GM13976 (cell line): ENCODE data around the gene AGA.

Source experiments
- DNase-seq: peaks from one replicate; pipeline ENCODE4 v3.0.0; 2012; ENCODE audit warnings: low spot score
- in situ Hi-C: fragments of 300-500 bp; cut with MboI; formaldehyde crosslinking; loops from one replicate; pipeline ENCODE4 v1.12.0; 2022; ENCODE audit warnings: low sequenced_read_pairs, mixed read lengths, inconsistent platforms; ENCODE audit not compliant: unreplicated experiment
- TF ChIP-seq, protein P1 (sequence below): IDR thresholded peaks from 2 replicates; pipeline ENCODE4 v1.5.1; 2012; ENCODE audit warnings: borderline replicate concordance, mild to moderate bottlenecking; ENCODE audit not compliant: insufficient read depth; ENCODE audit errors: extremely low read depth, missing control alignments, control extremely low read depth

Gene AGA

DNA sequence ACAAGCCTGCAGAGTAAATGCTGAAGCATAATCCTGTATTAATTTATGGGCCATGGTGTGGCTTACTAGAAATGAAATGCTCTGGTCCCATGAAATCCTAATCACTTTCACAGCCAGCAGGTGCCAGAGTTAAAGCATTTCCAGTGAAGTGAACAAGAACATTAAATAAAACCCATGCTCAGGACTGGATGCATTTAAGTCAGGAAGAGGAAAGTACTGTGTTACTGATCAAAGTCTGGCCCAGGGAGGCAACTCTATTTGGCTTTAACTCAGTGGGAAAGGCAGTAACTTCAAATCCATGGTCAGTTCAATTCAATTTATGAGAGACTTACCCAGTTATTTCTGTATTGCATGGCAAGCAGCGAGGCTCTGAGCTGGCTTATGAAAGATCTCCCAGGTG is 29.2 kb downstream of the AGA start:
- no peak for DNase-seq
- TF ChIP-seq, protein P1, sequence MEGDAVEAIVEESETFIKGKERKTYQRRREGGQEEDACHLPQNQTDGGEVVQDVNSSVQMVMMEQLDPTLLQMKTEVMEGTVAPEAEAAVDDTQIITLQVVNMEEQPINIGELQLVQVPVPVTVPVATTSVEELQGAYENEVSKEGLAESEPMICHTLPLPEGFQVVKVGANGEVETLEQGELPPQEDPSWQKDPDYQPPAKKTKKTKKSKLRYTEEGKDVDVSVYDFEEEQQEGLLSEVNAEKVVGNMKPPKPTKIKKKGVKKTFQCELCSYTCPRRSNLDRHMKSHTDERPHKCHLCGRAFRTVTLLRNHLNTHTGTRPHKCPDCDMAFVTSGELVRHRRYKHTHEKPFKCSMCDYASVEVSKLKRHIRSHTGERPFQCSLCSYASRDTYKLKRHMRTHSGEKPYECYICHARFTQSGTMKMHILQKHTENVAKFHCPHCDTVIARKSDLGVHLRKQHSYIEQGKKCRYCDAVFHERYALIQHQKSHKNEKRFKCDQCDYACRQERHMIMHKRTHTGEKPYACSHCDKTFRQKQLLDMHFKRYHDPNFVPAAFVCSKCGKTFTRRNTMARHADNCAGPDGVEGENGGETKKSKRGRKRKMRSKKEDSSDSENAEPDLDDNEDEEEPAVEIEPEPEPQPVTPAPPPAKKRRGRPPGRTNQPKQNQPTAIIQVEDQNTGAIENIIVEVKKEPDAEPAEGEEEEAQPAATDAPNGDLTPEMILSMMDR, result no peak
- in situ Hi-C loops, result no loop called here

DNA sequence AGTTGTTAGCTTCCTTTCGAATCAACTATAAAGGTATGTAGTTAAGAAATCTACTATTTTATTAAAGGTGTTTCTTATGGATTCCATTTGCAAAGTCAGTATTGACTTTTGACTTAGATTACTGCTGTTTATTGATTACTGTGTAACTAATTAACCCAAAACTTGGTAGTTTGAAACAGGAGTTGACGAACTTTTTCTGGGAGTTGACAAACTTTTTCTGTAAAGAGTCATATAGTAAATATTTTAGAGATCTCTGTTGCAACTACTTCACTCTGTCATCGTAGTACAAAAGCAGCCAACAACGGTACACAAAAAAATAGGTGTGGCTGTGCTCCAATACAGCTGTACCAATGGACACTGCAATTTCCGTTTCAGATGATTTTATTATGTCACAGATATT is 30.2 kb downstream of the AGA start:
- TF ChIP-seq, protein P1, result no peak
- in situ Hi-C loops, result no loop called here
- no peak for DNase-seq

DNA sequence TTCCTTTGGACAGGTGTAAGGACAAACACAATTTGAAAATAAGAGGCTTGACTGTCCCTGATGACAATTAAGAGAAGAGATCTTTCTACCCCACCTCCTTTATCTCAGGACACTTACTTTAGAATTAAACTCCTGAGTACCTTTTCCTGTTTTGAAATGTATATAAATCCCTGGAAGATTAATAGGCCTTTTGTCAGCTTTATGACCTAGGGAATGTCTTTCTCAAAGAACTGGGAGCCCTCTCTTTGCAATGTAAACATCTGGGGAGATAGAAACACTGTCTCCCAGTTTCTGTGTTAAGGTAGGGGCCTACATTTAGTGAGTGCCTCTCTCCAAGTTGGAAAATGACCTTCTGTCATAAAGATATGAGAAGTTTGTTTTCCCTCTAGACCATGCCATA is 31.7 kb downstream of the AGA start:
- TF ChIP-seq, protein P1, result no peak
- DNase-seq, result no peak
- in situ Hi-C loops, result no loop called here

DNA sequence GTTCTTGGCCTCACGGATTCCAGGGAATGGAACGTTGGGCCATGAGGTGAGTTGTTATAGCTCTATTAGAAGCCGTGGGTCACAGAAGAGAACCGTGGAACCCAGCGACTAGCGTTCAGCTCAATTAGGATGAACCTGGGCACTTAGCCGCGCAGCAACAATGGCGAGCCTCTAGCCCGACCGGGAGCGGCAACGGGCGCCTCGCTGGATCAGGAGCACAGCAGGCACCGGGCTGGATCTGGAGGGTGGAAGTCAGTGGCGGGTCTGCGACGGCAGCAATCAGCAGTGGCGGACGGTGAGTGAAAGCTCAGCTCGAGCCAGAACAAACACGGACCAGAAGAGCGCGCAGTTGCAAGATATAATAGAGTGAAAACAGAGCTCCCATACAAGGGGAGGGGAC is 34.2 kb downstream of the AGA start:
- TF ChIP-seq, protein P1, result no peak
- in situ Hi-C loops, result no loop called here
- DNase-seq, result no peak

DNA sequence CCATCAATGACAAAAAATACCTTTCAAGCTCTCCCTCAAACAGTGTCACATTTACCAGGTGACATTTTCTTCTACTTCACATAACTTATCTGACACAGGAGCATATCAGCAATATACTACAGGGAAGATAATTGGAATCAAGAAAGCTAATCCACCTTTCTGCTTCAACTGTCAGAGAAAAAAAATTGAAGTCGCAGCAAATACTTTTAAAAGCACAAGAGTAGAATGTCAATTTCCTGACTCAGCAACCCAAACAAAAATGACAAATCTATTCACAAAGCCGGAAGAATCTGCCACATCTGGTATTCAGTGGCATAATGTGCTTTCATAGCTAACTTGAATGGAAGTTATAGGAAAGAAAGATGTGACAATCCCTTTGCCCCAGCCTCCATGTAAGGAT is 36.7 kb downstream of the AGA start:
- DNase-seq, result no peak
- TF ChIP-seq, protein P1, result no peak
- in situ Hi-C loops, result no loop called here

DNA sequence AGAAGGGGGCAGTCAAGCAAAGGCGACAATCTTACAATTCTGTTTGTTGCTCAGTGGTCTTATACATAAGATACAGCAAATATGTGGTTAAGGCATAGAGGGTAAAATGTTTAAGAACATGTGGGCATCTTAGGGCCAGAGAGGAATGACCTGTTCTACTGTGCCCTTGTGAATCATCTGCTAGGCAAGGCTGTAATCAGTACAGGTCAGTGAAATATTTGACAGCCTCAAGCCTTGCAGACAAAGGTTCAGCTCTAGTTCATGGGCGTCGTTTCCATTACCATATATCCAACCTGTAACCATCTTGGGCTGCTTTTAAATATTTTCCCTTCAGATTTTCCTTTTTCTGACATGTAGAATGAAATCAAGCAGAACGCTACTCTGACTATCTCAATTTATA is 37.3 kb downstream of the AGA start:
- in situ Hi-C loops, result no loop called here
- DNase-seq, result no peak
- TF ChIP-seq, protein P1, result no peak

DNA sequence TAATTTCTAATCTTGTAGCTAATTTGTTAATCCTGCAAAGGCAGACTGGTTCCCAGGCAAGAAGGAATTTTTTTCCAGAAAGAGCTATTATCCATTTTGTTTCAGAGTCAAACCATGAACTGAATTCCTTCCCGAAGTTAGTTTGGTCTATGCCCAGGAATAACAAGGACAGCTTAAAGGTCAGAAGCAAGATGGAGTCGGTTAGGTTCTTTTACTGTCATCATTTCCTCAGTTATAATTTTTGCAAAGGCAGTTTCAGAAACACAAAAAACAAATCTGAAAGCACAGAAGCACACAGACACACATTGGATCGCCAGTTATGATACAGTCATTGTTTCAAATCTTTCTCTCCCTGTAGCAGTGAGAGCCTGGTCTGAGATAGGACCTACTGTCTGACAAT is 37.9 kb downstream of the AGA start:
- in situ Hi-C loops, result no loop called here
- TF ChIP-seq, protein P1, result no peak
- no peak for DNase-seq
